ENCODE data around the gene EIF4H. TPM values are rescaled to one million over a fixed set of nuclear protein-coding genes. Genes with fewer than 3 reads are reported as not detected.

The EIF4H gene
- total RNA-seq, 2 experiments from 2014 or later, result 400 to 410 TPM

- Mint-ChIP-seq H3K27me3 (no peaks in the 10 kb centered on the region), H3K9me3 (no peaks in the 10 kb centered on the region), H3K36me3 (peaks cover 37% of the 10 kb centered on the region), H3K27ac (peak overlapping the region; percentile 88), H3K4me1 (ENCODE audit: low read depth) (peaks cover 70% of the 10 kb centered on the region), H3K4me3 (peak overlapping the region; percentile 43)
- ChIA-PET POLR2A (interaction anchor here (1.1 to 1.7 kb wide), 2 partner anchors 95 to 110 kb away, joined by 3 to 4 read pairs; partner anchors contain the start of gene LIMK1), CTCF (interaction anchor here (1.0 to 3.4 kb wide), 6 partner anchors 12 to 110 kb away, joined by 3 to 15 read pairs (median 4); no protein-coding TSS in a partner anchor)
- intact Hi-C loops (cut with micrococcal nuclease), result loop anchor here (10.0 kb wide), 1 partner anchor 334 kb away; the partner anchor contains the start of gene METTL27
- DNase-seq, result peak; percentile 49
These were observed 4.5 kb downstream of the EIF4H start for GRCh38 chr7:74178632-74179031.

DNA sequence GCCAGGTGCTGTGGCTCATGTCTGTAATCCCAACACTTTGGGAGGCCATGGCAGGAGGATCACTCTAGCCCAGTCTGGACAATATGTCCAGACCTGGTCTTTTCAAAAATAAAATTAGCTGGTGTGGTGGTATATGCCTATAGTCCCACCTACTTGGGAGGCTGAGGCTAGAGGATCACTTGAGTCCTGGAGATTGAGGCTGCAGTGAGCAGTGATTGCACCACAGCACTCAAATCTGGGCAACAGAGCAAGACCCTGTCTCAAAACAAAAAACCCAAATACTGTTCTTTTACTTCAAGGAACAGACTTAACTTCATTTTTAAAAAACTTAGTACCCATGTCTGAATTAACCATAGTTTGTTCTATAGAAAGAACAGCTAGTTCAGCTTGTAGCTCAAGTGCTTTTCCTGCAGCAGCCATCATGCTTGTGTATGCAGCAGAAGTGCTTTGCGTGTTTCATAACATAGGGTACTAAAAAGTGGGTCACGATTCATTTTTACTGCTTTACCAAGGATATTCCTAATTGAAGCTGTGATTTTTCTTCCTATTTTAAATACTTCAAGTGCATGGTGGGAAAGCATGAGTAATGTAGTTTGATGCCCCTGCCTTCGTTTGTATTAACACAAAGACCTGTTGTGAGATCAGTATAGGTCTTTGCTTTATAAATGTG, 5.9 kb downstream of the EIF4H start:
- Mint-ChIP-seq H3K9me3 (no peaks in the 10 kb centered on the region), H3K36me3 (peaks cover 38% of the 10 kb centered on the region), H3K27me3 (no peaks in the 10 kb centered on the region), H3K4me3 (no peak overlapping the region), H3K27ac (peak overlapping the region; percentile 88), H3K4me1 (ENCODE audit: low read depth) (peaks cover 81% of the 10 kb centered on the region)
- ChIA-PET POLR2A (interaction anchor here (0.5 to 1.0 kb wide), 2 partner anchors 99 to 441 kb away, joined by 3 read pairs; partner anchors contain the start of gene ABHD11), CTCF (interaction anchor here (0.6 to 3.4 kb wide), 4 partner anchors 23 to 408 kb away, joined by 3 to 8 read pairs (median 4); no protein-coding TSS in a partner anchor)
- DNase-seq, result no peak
- intact Hi-C loops (cut with micrococcal nuclease), result loop anchor here (10.0 kb wide), 1 partner anchor 335 kb away; the partner anchor contains the start of gene METTL27

GRCh38 chr7:74180866-74181265, 6.7 kb downstream of the EIF4H start:
- Mint-ChIP-seq H3K4me1 (ENCODE audit: low read depth) (peaks cover 86% of the 10 kb centered on the region), H3K27me3 (no peaks in the 10 kb centered on the region), H3K27ac (peak overlapping the region; percentile 11), H3K9me3 (no peaks in the 10 kb centered on the region), H3K4me3 (no peak overlapping the region), H3K36me3 (peaks cover 37% of the 10 kb centered on the region)
- CTCF ChIA-PET, result interaction anchor here (1.3 to 3.4 kb wide), 2 partner anchors 22 to 25 kb away, joined by 4 to 8 read pairs; no protein-coding TSS in a partner anchor
- intact Hi-C loops (cut with micrococcal nuclease), result no loop called here
- POLR2A ChIA-PET, result no interaction called here
- DNase-seq, result no peak

- H3K4me1 Mint-ChIP-seq (ENCODE audit: low read depth), result peaks cover 85% of the 10 kb centered on the region
- intact Hi-C loops (cut with micrococcal nuclease), result no loop called here
- H3K36me3 Mint-ChIP-seq, result peaks cover 35% of the 10 kb centered on the region
- no peak overlapping the region for H3K27ac Mint-ChIP-seq
- no peaks in the 10 kb centered on the region for H3K9me3 Mint-ChIP-seq
- no peaks in the 10 kb centered on the region for H3K27me3 Mint-ChIP-seq
- DNase-seq, result no peak
- no peak overlapping the region for H3K4me3 Mint-ChIP-seq
- POLR2A ChIA-PET, result no interaction called here
- CTCF ChIA-PET, result interaction anchor here (1.7 kb wide), 1 partner anchor 114 kb away, joined by 5 read pairs; no protein-coding TSS in a partner anchor
These were observed 7.7 kb downstream of the EIF4H start for GRCh38 chr7:74181821-74182220.

DNA sequence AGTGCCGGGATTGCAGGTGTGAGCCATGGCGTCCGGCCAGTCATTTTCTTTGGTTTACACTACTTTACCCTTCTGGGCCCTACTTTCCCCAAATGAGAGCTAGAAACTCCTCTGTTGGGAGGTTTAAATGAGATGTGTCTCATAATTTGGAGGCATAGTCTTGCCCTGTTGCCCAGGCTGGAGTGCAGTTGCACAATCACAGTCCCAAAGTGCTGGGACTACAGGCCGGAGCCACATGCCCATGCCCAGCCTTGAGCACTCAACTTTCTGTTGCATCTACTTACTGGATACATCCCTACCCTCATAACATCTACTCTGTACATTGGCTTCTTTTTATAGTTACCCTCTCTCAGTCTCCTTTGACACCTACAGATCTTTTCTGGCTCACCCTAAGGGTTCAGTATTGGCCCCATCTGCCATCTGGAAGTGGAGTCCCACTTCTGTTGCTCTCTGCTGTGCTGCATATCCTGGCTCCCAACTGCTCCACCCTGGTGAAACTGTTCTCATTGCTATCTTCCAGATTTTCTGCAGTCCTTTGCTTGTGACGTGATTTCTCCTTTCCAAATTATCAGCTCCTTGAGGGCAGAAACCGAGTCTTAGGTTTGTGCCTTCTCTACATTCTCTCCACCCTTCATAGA, 8.4 kb downstream of the EIF4H start:
- peaks cover 35% of the 10 kb centered on the region for H3K36me3 Mint-ChIP-seq
- intact Hi-C loops (cut with micrococcal nuclease), result loop anchor here (1.0 kb wide), 1 partner anchor 114 kb away; no protein-coding TSS in a partner anchor
- peak overlapping the region; percentile 74 for H3K27ac Mint-ChIP-seq
- ChIA-PET CTCF (interaction anchor here (0.8 to 2.4 kb wide), 5 partner anchors 11 to 118 kb away, joined by 3 to 15 read pairs (median 7); no protein-coding TSS in a partner anchor), POLR2A (no interaction called here)
- H3K4me3 Mint-ChIP-seq, result no peak overlapping the region
- peaks cover 85% of the 10 kb centered on the region for H3K4me1 Mint-ChIP-seq (ENCODE audit: low read depth)
- DNase-seq, result no peak
- no peaks in the 10 kb centered on the region for H3K9me3 Mint-ChIP-seq
- H3K27me3 Mint-ChIP-seq, result no peaks in the 10 kb centered on the region

- DNase-seq, result no peak
- H3K27ac Mint-ChIP-seq, result peak overlapping the region; percentile 74
- H3K27me3 Mint-ChIP-seq, result no peaks in the 10 kb centered on the region
- no peaks in the 10 kb centered on the region for H3K9me3 Mint-ChIP-seq
- CTCF ChIA-PET, result interaction anchor here (0.8 to 2.4 kb wide), 8 partner anchors 8 to 118 kb away, joined by 3 to 15 read pairs (median 6); partner anchors contain the start of gene EIF4H
- POLR2A ChIA-PET, result interaction anchor here (0.8 kb wide), 1 partner anchor 65 kb away, joined by 3 read pairs; no protein-coding TSS in a partner anchor
- H3K36me3 Mint-ChIP-seq, result peaks cover 36% of the 10 kb centered on the region
- intact Hi-C loops (cut with micrococcal nuclease), result loop anchor here (1.0 kb wide), 1 partner anchor 115 kb away; no protein-coding TSS in a partner anchor
- H3K4me1 Mint-ChIP-seq (ENCODE audit: low read depth), result peaks cover 83% of the 10 kb centered on the region
- no peak overlapping the region for H3K4me3 Mint-ChIP-seq
These were observed 9.0 kb downstream of the EIF4H start for GRCh38 chr7:74183142-74183541.

- Mint-ChIP-seq H3K36me3 (peaks cover 39% of the 10 kb centered on the region), H3K9me3 (no peaks in the 10 kb centered on the region), H3K27me3 (no peaks in the 10 kb centered on the region), H3K27ac (peak overlapping the region; percentile 74), H3K4me3 (no peak overlapping the region), H3K4me1 (ENCODE audit: low read depth) (peaks cover 77% of the 10 kb centered on the region)
- ChIA-PET POLR2A (interaction anchor here (0.8 kb wide), 1 partner anchor 64 kb away, joined by 3 read pairs; no protein-coding TSS in a partner anchor), CTCF (interaction anchor here (0.8 to 2.4 kb wide), 8 partner anchors 8 to 119 kb away, joined by 3 to 15 read pairs (median 6); partner anchors contain the start of gene EIF4H)
- intact Hi-C loops (cut with micrococcal nuclease), result loop anchor here (1.0 kb wide), 1 partner anchor 116 kb away; no protein-coding TSS in a partner anchor
- DNase-seq, result peak; percentile 49
These were observed 9.7 kb downstream of the EIF4H start for GRCh38 chr7:74183653-74184450.

- CTCF ChIA-PET, result no interaction called here
- no peaks in the 10 kb centered on the region for H3K9me3 Mint-ChIP-seq
- H3K4me1 Mint-ChIP-seq (ENCODE audit: low read depth), result peaks cover 67% of the 10 kb centered on the region
- no peak for DNase-seq
- intact Hi-C loops (cut with micrococcal nuclease), result no loop called here
- H3K4me3 Mint-ChIP-seq, result no peak overlapping the region
- H3K27ac Mint-ChIP-seq, result no peak overlapping the region
- POLR2A ChIA-PET, result no interaction called here
- H3K36me3 Mint-ChIP-seq, result peaks cover 45% of the 10 kb centered on the region
- no peaks in the 10 kb centered on the region for H3K27me3 Mint-ChIP-seq
These were observed 10.9 kb downstream of the EIF4H start for GRCh38 chr7:74185016-74185415.

DNA sequence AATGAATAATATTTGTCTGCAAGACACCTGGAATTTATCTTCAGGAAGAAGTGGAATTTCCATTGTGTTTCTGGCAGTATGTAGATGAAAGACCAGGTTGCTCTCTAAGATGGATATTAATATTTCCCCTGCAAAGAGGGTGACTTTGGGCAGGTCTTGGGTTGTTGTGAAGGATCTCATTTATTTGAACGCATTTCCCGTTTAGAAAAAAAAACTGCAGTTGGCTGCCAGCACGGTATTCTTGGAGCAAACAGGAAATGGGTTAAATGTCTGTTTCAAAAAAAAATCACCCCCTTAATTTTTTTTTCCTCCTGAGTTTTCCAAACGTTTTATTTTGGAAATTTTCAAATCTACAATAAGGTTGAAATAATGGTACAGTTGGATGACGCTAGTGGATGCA, 11.5 kb downstream of the EIF4H start:
- CTCF ChIA-PET, result no interaction called here
- H3K4me3 Mint-ChIP-seq, result no peak overlapping the region
- H3K27ac Mint-ChIP-seq, result peak overlapping the region; percentile 11

GRCh38 chr7:74187915-74188675, 13.9 kb downstream of the EIF4H start:
- DNase-seq, result no peak
- CTCF ChIA-PET, result interaction anchor here (1.9 to 2.4 kb wide), 2 partner anchors 18 to 120 kb away, joined by 5 to 13 read pairs; no protein-coding TSS in a partner anchor
- H3K4me3 Mint-ChIP-seq, result no peak overlapping the region
- intact Hi-C loops (cut with micrococcal nuclease), result no loop called here
- peaks cover 55% of the 10 kb centered on the region for H3K36me3 Mint-ChIP-seq
- no peaks in the 10 kb centered on the region for H3K27me3 Mint-ChIP-seq
- POLR2A ChIA-PET, result no interaction called here
- H3K27ac Mint-ChIP-seq, result peak overlapping the region; percentile 8
- H3K4me1 Mint-ChIP-seq (ENCODE audit: low read depth), result peaks cover 40% of the 10 kb centered on the region
- no peaks in the 10 kb centered on the region for H3K9me3 Mint-ChIP-seq

More for the DNA sequence above, 11.5 kb downstream of the EIF4H start:
- peaks cover 51% of the 10 kb centered on the region for H3K36me3 Mint-ChIP-seq
- no peaks in the 10 kb centered on the region for H3K9me3 Mint-ChIP-seq
- POLR2A ChIA-PET, result no interaction called here
- no peaks in the 10 kb centered on the region for H3K27me3 Mint-ChIP-seq
- DNase-seq, result no peak
- intact Hi-C loops (cut with micrococcal nuclease), result no loop called here
- peaks cover 62% of the 10 kb centered on the region for H3K4me1 Mint-ChIP-seq (ENCODE audit: low read depth)

GRCh38 chr7:74190259-74190658, 16.1 kb downstream of the EIF4H start:
- Mint-ChIP-seq H3K27ac (no peak overlapping the region), H3K4me3 (no peak overlapping the region), H3K9me3 (no peaks in the 10 kb centered on the region), H3K4me1 (ENCODE audit: low read depth) (peaks cover 21% of the 10 kb centered on the region), H3K27me3 (no peaks in the 10 kb centered on the region), H3K36me3 (peaks cover 66% of the 10 kb centered on the region)
- ChIA-PET CTCF (interaction anchor here (1.5 to 2.4 kb wide), 3 partner anchors 12 to 122 kb away, joined by 4 to 13 read pairs (median 5); no protein-coding TSS in a partner anchor), POLR2A (no interaction called here)
- no peak for DNase-seq
- intact Hi-C loops (cut with micrococcal nuclease), result no loop called here

Measured in activated CD4-positive, alpha-beta memory T cell treated with anti-CD3 and anti-CD28 coated beads for 36 hours (primary cell).